ENCODE results near the gene POLDIP3. TPM values are rescaled to one million over a fixed set of nuclear protein-coding genes. Genes with fewer than 3 reads are reported as not detected.

Gene POLDIP3
- total RNA-seq, 3 donors from 2014 or later = 58.6 to 65.8 (median 65.0) TPM

DNA sequence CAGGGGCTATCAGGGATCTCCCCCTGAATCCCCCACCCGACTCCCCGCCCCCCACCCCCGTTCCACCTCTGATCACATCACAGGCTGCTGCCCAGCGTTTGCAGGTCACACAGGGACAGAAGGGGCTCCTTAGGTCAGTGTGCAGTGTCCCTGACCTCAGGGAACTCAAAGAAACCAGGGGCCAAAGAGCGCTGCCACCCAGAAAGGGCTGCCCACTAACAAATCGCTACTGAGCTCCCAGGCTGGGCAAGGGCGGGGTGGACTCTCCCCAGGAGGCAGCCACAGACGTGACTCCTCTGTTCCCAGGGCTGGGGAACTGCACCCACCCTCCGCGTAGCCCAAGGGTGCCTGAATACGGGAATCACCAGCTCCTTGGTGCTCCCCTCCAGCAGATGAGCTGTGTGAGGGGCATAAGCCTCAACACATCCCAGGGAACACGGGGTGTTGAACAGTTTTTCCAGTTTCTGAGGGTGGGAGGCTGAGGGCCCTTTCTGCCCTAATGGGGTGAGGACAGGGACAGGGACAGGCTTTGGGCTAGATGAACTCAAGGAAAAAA, 9.9 kb upstream of the POLDIP3 start:
- no peak for DNase-seq
- peaks cover 8% of the 10 kb centered on the region for H3K36me3 ChIP-seq (ENCODE audit: low read depth)
- no peak overlapping the region for H3K4me3 ChIP-seq
- no peaks in the 10 kb centered on the region for H3K9me3 ChIP-seq
- peaks cover 40% of the 10 kb centered on the region for H3K4me1 ChIP-seq (ENCODE audit: low read depth)
- ATAC-seq = no peak
- intact Hi-C loops (cut with DNase I, micrococcal nuclease) = no loop called here
- TF ChIP-seq, protein P1, sequence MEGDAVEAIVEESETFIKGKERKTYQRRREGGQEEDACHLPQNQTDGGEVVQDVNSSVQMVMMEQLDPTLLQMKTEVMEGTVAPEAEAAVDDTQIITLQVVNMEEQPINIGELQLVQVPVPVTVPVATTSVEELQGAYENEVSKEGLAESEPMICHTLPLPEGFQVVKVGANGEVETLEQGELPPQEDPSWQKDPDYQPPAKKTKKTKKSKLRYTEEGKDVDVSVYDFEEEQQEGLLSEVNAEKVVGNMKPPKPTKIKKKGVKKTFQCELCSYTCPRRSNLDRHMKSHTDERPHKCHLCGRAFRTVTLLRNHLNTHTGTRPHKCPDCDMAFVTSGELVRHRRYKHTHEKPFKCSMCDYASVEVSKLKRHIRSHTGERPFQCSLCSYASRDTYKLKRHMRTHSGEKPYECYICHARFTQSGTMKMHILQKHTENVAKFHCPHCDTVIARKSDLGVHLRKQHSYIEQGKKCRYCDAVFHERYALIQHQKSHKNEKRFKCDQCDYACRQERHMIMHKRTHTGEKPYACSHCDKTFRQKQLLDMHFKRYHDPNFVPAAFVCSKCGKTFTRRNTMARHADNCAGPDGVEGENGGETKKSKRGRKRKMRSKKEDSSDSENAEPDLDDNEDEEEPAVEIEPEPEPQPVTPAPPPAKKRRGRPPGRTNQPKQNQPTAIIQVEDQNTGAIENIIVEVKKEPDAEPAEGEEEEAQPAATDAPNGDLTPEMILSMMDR (IDR thresholded peaks at IDR 0.05) = no peak

- H3K36me3 ChIP-seq (ENCODE audit: low read depth) = peaks cover 8% of the 10 kb centered on the region
- intact Hi-C loops (cut with DNase I, micrococcal nuclease) = no loop called here
- DNase-seq (no peak), ATAC-seq (no peak)
- no peaks in the 10 kb centered on the region for H3K9me3 ChIP-seq
- TF ChIP-seq, protein P1 (IDR thresholded peaks at IDR 0.05) = no peak
- no peak overlapping the region for H3K4me3 ChIP-seq
- peaks cover 46% of the 10 kb centered on the region for H3K4me1 ChIP-seq (ENCODE audit: low read depth)
These were observed 9.2 kb upstream of the POLDIP3 start for GRCh38 chr22:42623756-42624441.

- peak; percentile 10 for ATAC-seq
These were observed 8.6 kb upstream of the POLDIP3 start for GRCh38 chr22:42623301-42623751.

GRCh38 chr22:42622061-42622710, 7.5 kb upstream of the POLDIP3 start:
- Histone ChIP-seq H3K36me3 (ENCODE audit: low read depth) (peaks cover 8% of the 10 kb centered on the region), H3K4me3 (no peak overlapping the region), H3K4me1 (ENCODE audit: low read depth) (peaks cover 46% of the 10 kb centered on the region), H3K9me3 (no peaks in the 10 kb centered on the region)
- TF ChIP-seq, protein P1 (IDR thresholded peaks at IDR 0.05) = no peak
- ATAC-seq (no peak), DNase-seq (no peak)
- intact Hi-C loops (cut with DNase I, micrococcal nuclease) = no loop called here

More at GRCh38 chr22:42623301-42623751, 8.6 kb upstream of the POLDIP3 start:
- peak in 2 of 3 donors; percentile 70 to 82 for DNase-seq
- TF ChIP-seq, protein P1 (IDR thresholded peaks at IDR 0.05) = no peak
- intact Hi-C loops (cut with DNase I, micrococcal nuclease) = no loop called here
- Histone ChIP-seq H3K4me3 (no peak overlapping the region), H3K4me1 (ENCODE audit: low read depth) (peaks cover 46% of the 10 kb centered on the region), H3K36me3 (ENCODE audit: low read depth) (peaks cover 8% of the 10 kb centered on the region), H3K9me3 (no peaks in the 10 kb centered on the region)

DNA sequence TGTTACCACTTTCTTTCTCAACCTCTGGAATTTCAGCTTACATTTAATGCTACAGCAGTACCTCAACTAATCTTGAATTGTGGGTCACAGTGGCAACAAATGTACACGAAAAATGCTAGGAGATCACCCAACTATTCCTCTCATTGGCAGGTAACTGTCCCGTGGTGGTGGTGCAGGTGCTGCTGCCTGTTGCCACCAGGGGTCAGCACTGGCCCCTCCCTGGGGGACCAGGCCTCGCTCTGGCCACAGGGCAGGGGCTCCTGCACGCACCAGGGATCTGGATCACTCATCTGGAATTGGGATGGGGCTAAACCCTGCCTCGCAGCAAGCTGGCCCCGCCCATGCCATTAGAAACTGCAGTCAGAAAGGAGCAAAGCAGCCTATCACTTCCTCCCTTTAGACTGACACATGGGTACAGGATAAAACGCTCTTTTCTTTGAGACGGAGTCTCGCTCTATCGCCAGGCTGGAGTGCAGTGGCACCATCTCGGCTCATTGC, 6.9 kb upstream of the POLDIP3 start:
- Histone ChIP-seq H3K9me3 (no peaks in the 10 kb centered on the region), H3K36me3 (ENCODE audit: low read depth) (peaks cover 4% of the 10 kb centered on the region), H3K4me1 (ENCODE audit: low read depth) (peaks cover 46% of the 10 kb centered on the region), H3K4me3 (no peak overlapping the region)
- peak; percentile 75 to 86 (median 82) for DNase-seq
- ATAC-seq = peak; percentile 75
- intact Hi-C loops (cut with DNase I, micrococcal nuclease) = no loop called here
- TF ChIP-seq, protein P1 (IDR thresholded peaks at IDR 0.05) = peak; percentile 87
